Esophagus squamous epithelium (tissue), 5 donors: ENCODE measurements around the gene KIDINS220. TPM values are rescaled to one million over a fixed set of nuclear protein-coding genes. Genes with fewer than 3 reads are reported as not detected.

ENCODE experiments used
- DNase-seq: peaks from one replicate; lab custom pipeline; 2025; lab: John Stamatoyannopoulos, UW
- H3K27ac ChIP-seq, 4 donors: fragments of 200-600 bp; sonication (generic); one replicate each; pipeline ENCODE4 v1.5.1; 2016 to 2019; ENCODE audit warnings: mild to moderate bottlenecking in 1 of 4
- H3K27me3 ChIP-seq, 4 donors: fragments of 200-600 bp; sonication (generic); 1 replicate in 3 of 4; 2 replicates in 1 of 4; pipeline versions ENCODE4 v1.5.1 to v1.6.0; 2017 to 2021; ENCODE audit warnings: antibody characterized with exemption in 1 of 4
- H3K36me3 ChIP-seq, 3 donors: fragments of 200-600 bp; sonication (generic); one replicate each; pipeline ENCODE4 v1.5.1; 2016 to 2019
- H3K4me1 ChIP-seq, 3 donors: fragments of 200-600 bp; sonication (generic); one replicate each; pipeline ENCODE4 v1.5.1; 2017 to 2019
- H3K4me3 ChIP-seq, 4 donors: fragments of 200-600 bp; sonication (generic); 1 replicate in 3 of 4; 2 replicates in 1 of 4; pipeline ENCODE4 v1.5.1; 2016 to 2019; ENCODE audit warnings: mild to moderate bottlenecking in 2 of 4, moderate library complexity in 1 of 4
- H3K9me3 ChIP-seq, 3 donors: fragments of 200-600 bp; sonication (generic); one replicate each; pipeline ENCODE4 v1.5.1; 2016 to 2019
- POLR2A ChIP-seq, 4 donors: fragments of 450-650 bp; IDR thresholded peaks; one replicate each; pipeline ENCODE4 v1.6.1; 2017; ENCODE audit warnings: antibody characterized with exemption in 4 of 4, mild to moderate bottlenecking in 4 of 4, moderate library complexity in 3 of 4
- WGBS, 2 donors: methylation state at CpG; one replicate each; pipeline ENCODE4 v1.1.5; 2018; 5-methylcytosine and 5-hydroxymethylcytosine counted together
- intact Hi-C: fragments of 100-400 bp; cut with DNase I; formaldehyde crosslinking; loops from one replicate; pipeline ENCODE4 v1.15.0; 2022
- total RNA-seq, 4 donors: library from RNA; depleted of rRNA; stranded (reverse); fragments of >200 nt; gene quantifications; one replicate each; pipeline ENCODE4 v1.1.0, GENCODE V29; 2016
- TF ChIP-seq, protein P1 (sequence below), 6 experiments: fragments of 450-650 bp in 4 of 6; fragments of 200-600 bp in 2 of 6; sonication (generic) in 2 of 6; IDR thresholded peaks; one replicate each; pipeline ENCODE4 v1.5.1; 2016 to 2019; ENCODE audit warnings: antibody characterized with exemption in 6 of 6, mild to moderate bottlenecking in 4 of 6, moderate library complexity in 4 of 6
- donor health status: DM: yes; HTN: yes; CAD: no.

Gene KIDINS220
- total RNA-seq, 4 donors from 2014 or later, result 27.4 to 58.7 (median 35.7) TPM

GRCh38 chr2:8882094-8882493, 44.7 kb upstream of the KIDINS220 start:
- DNase-seq, result no peak
- Histone ChIP-seq H3K27me3 (no peaks in the 10 kb centered on the region), H3K4me3 (no peak overlapping the region), H3K36me3 (peaks cover 0 to 53% (median 3%) of the 10 kb centered on the region in 3 donors), H3K9me3 (no peaks in the 10 kb centered on the region), H3K4me1 (no peaks in the 10 kb centered on the region), H3K27ac (no peak overlapping the region)
- intact Hi-C loops, result no loop called here
- 71 to 80% methylated on average over 4 to 5 of the region's 5 CpGs for WGBS, 2 donors
- TF ChIP-seq, protein P1, sequence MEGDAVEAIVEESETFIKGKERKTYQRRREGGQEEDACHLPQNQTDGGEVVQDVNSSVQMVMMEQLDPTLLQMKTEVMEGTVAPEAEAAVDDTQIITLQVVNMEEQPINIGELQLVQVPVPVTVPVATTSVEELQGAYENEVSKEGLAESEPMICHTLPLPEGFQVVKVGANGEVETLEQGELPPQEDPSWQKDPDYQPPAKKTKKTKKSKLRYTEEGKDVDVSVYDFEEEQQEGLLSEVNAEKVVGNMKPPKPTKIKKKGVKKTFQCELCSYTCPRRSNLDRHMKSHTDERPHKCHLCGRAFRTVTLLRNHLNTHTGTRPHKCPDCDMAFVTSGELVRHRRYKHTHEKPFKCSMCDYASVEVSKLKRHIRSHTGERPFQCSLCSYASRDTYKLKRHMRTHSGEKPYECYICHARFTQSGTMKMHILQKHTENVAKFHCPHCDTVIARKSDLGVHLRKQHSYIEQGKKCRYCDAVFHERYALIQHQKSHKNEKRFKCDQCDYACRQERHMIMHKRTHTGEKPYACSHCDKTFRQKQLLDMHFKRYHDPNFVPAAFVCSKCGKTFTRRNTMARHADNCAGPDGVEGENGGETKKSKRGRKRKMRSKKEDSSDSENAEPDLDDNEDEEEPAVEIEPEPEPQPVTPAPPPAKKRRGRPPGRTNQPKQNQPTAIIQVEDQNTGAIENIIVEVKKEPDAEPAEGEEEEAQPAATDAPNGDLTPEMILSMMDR (IDR thresholded peaks at IDR 0.05), result peak in 3 of 6 experiments; percentile 12 to 53 (median 28)
- no peak for TF ChIP-seq POLR2A (IDR thresholded peaks at IDR 0.05)

- H3K4me3 ChIP-seq, result no peak overlapping the region
- intact Hi-C loops, result loop anchor here (5.0 kb wide), 1 partner anchor 259 kb away; no protein-coding TSS in a partner anchor
- H3K9me3 ChIP-seq, result no peaks in the 10 kb centered on the region
- WGBS, 2 donors, result 89 to 93% methylated on average over 4 of the region's 4 CpGs
- no peaks in the 10 kb centered on the region for H3K4me1 ChIP-seq
- no peak for DNase-seq
- TF ChIP-seq, protein P1 (IDR thresholded peaks at IDR 0.05), result no peak
- no peak for TF ChIP-seq POLR2A (IDR thresholded peaks at IDR 0.05)
- no peak overlapping the region for H3K27ac ChIP-seq
- no peaks in the 10 kb centered on the region for H3K27me3 ChIP-seq
- H3K36me3 ChIP-seq, result peaks cover 0 to 65% (median 3%) of the 10 kb centered on the region in 3 donors
Observed at GRCh38 chr2:8877894-8878293, 40.5 kb upstream of the KIDINS220 start.

DNA sequence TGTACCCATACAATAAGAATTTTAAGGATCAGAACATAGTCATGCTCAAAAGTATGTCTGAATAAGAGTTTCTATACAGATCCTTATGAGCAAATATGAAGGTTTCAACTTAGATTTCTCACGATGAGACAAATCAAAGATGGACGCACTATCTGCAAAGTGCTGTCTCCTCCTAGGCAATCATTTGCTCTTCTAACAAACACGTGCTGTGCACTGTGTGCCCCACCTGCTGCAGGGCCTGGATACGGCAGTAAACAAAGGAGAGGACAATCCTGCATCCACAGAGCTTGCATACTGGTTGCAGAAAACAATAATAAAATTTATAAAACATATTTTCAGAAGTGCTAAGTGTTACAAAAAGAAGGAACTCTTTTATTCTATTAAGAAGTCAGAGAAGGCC, 39.9 kb upstream of the KIDINS220 start:
- 87 to 89% methylated on average over 4 of the region's 4 CpGs for WGBS, 2 donors
- H3K27me3 ChIP-seq, result no peaks in the 10 kb centered on the region
- H3K4me3 ChIP-seq, result no peak overlapping the region
- TF ChIP-seq POLR2A (IDR thresholded peaks at IDR 0.05), result no peak
- TF ChIP-seq, protein P1 (IDR thresholded peaks at IDR 0.05), result no peak
- H3K9me3 ChIP-seq, result no peaks in the 10 kb centered on the region
- peaks cover 0 to 66% (median 3%) of the 10 kb centered on the region in 3 donors for H3K36me3 ChIP-seq
- H3K27ac ChIP-seq, result no peak overlapping the region
- intact Hi-C loops, result loop anchor here (5.0 kb wide), 1 partner anchor 260 kb away; no protein-coding TSS in a partner anchor
- H3K4me1 ChIP-seq, result no peaks in the 10 kb centered on the region
- DNase-seq, result no peak

GRCh38 chr2:8876628-8877027, 39.2 kb upstream of the KIDINS220 start:
- intact Hi-C loops, result loop anchor here (5.0 kb wide), 1 partner anchor 261 kb away; no protein-coding TSS in a partner anchor
- Histone ChIP-seq H3K27ac (no peak overlapping the region), H3K36me3 (peaks cover 0 to 66% (median 3%) of the 10 kb centered on the region in 3 donors), H3K27me3 (no peaks in the 10 kb centered on the region), H3K4me3 (no peak overlapping the region), H3K4me1 (no peaks in the 10 kb centered on the region), H3K9me3 (no peaks in the 10 kb centered on the region)
- TF ChIP-seq, protein P1 (IDR thresholded peaks at IDR 0.05), result no peak
- no peak for TF ChIP-seq POLR2A (IDR thresholded peaks at IDR 0.05)
- no peak for DNase-seq

DNA sequence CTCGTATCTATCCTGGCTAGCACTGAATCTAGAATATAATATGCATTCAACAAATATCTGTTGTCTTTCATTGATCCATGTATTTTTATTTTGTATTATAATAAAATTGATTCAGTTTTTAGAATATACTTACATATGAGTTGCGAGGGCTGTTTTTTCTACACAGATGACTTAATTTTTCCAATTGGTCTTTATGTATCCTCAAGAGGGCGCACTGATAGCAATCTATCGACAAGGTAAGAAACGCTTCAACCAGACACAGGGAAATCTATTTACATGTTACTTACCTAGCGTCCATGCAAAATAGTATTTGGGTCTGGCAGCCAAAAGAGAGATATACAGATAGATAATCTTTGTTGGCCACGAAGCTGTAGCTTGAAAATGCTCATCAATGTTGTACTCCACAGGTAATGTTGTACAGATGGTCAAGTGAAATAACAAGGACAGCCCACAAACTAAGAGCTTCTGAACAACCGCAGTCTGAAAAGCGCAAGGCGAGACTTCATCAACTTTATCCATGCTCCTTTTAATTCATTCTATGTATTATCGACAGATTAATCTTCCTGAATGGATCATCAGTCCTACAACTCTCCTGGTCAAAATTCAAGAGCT, 35.5 kb upstream of the KIDINS220 start:
- intact Hi-C loops, result no loop called here
- no peak for TF ChIP-seq POLR2A (IDR thresholded peaks at IDR 0.05)
- TF ChIP-seq, protein P1 (IDR thresholded peaks at IDR 0.05), result peak in 5 of 6 experiments; percentile 43 to 63 (median 52)
- Histone ChIP-seq H3K27me3 (no peaks in the 10 kb centered on the region), H3K4me3 (no peak overlapping the region), H3K36me3 (peaks cover 0 to 60% (median 0%) of the 10 kb centered on the region in 3 donors), H3K9me3 (no peaks in the 10 kb centered on the region), H3K27ac (no peak overlapping the region), H3K4me1 (no peaks in the 10 kb centered on the region)
- WGBS, 2 donors, result 46 to 47% methylated on average over 11 of the region's 11 CpGs
- DNase-seq, result no peak
